Stimulated activated CD4-positive, alpha-beta T cell treated with anti-CD3 and anti-CD28 coated beads, Interleukin-12 subunit alpha, Interleukin-12 subunit beta, amount 100 ng/mL, for 24 hours (primary cell): ENCODE data around the gene OPRM1.
A peak's percentile ranks its signal among the peaks of the same experiment; 100 is the strongest.

Experiments
- DNase-seq, 2 experiments: peaks; one replicate each; pipeline ENCODE4 v3.0.0-alpha.2; 2020; ENCODE audit warnings: low read depth in 2 of 2

The OPRM1 gene

GRCh38 chr6:154202958-154203357 is 163.9 kb downstream of the OPRM1 start:
- DNase-seq = no peak

DNA sequence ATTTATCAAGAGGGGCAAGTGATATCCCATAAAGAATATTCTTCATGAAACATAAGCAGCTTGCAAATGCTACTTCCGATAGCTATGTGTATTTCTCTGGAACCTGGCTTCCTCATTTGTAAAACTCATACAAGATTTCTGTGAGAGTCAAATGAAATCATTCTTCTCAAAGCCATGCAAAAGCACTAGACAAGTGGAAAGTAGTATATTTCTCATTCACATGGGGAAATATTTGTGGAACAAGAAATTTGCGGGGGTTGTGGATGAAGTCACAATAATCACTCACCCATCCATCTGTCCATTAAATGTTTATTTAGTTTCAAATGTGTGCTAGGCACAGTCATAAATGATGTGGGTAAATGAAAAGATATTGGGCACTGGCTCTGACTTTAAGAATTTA is 167.1 kb downstream of the OPRM1 start:
- DNase-seq = no peak

GRCh38 chr6:154206996-154207395 is 168.0 kb downstream of the OPRM1 start:
- DNase-seq = no peak

DNA sequence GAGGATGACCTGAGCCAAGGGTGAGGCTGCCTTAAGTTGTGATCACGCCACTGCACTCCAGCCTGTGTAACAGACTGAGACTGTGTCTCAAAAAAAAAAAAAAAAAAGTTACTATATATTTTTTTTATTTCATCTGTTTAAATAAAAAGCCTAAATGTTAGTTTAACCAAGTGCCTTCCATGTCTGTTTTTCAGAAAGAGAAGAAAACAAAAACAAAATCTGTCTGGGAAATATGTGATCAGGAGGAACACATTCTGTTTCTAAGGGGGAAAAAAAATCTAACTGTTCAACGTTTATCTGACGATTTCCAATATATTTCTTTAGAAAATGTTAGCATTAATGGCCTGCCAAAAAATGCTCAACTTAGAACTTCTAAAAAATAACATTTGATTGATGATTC is 170.5 kb downstream of the OPRM1 start:
- no peak for DNase-seq

DNA sequence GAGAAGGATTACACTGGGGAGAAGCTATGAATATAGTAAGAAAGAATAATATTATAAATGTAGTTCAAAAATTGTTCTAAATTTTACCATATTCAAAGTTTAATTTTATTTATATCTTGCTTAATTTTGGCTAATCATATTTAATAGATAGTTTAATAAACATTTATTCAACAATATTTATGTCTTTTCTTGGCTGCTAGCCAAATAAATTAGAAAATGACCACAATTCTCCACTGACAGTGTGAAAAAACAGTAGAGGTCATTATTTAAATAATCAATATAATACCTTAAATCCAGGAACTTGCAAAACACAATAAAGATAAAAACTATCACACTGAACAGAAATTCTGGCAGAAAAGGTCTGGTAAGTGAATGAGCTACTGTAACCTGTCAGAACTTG is 171.6 kb downstream of the OPRM1 start:
- no peak for DNase-seq

GRCh38 chr6:154213782-154214181 is 174.7 kb downstream of the OPRM1 start:
- no peak for DNase-seq

DNA sequence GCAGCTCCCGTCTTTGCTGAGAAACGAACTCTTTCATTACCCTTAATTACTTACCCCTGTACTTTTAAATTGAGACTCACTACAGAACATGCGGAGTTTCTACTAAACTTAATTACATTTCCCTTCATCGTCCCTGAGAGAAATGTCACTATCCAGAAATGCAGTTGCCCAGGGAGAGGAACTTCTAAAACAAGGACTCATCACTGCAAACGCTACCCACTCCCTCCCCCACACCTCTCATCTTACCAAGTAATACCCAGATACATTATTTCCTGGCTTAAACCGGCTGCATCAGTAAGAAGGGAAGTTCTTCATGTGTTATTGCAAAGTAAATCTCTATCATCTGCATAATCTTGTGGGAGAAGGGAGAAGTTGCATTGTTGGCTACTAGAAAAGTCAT is 179.3 kb downstream of the OPRM1 start:
- no peak for DNase-seq

- DNase-seq = no peak
Observed at GRCh38 chr6:154218787-154219186, 179.7 kb downstream of the OPRM1 start.

- DNase-seq = no peak
Observed at GRCh38 chr6:154219250-154219649, 180.2 kb downstream of the OPRM1 start.

- no peak for DNase-seq
Observed at GRCh38 chr6:154222716-154223115, 183.7 kb downstream of the OPRM1 start.

DNA sequence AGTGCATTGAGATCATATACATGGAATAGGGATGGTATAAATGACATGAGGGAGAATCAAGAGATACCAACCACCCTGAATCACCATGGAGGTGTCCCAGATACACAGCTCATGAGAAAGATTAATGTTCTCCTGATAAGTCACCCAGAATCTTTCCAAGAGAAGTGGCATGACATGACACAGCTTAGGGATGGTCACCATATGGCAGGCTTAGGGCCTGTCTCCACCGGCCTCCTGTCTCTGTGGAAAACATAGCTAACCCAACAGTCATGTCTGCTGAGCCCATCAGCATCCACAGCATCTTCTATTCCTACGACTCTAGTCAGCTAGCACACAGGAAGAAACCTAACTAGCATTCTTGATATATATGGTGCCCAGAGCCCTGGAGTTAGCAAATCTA is 184.3 kb downstream of the OPRM1 start:
- no peak for DNase-seq

- no peak for DNase-seq
Observed at GRCh38 chr6:154226461-154226860, 187.4 kb downstream of the OPRM1 start.

GRCh38 chr6:154227862-154228520 is 189.0 kb downstream of the OPRM1 start:
- DNase-seq = no peak

DNA sequence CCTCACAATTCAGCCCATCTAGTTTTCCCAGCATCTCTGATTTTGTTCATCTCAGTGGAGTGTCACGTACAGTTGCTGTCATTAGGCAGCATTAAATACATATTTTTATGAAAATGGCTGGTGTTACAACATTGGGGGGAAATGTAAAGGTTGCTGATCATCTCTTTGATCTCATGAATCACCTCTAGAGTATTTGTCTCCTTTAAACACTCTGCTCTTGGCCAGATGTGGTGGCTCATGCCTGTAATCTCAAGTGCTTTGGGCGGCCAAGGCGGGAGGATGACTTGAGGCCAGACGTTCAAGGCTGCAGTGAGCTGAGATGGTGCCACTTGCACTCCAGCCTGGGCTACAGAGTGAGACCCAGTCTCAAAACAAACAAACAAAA is 189.5 kb downstream of the OPRM1 start:
- DNase-seq = no peak

DNA sequence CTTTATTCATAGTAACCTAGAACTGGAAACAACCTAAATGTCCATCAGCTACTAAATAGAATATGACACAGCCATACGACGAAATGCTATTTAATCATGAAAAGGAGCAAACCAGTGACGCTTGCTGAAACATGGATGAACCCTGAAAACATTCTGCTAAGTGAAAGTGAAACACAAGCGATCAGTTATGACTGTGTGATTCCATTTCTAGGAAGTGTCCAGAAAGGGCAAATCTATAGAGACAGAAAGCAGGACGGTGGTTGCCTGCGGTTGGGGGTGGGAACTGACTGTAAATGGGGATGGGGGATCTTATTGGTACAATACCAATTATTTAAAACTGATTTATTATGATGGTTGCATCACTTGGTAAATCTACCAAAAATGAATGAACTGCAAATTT is 190.7 kb downstream of the OPRM1 start:
- peak in 1 of 2 experiments; percentile 58 for DNase-seq

GRCh38 chr6:154230393-154230792 is 191.4 kb downstream of the OPRM1 start:
- DNase-seq = no peak

DNA sequence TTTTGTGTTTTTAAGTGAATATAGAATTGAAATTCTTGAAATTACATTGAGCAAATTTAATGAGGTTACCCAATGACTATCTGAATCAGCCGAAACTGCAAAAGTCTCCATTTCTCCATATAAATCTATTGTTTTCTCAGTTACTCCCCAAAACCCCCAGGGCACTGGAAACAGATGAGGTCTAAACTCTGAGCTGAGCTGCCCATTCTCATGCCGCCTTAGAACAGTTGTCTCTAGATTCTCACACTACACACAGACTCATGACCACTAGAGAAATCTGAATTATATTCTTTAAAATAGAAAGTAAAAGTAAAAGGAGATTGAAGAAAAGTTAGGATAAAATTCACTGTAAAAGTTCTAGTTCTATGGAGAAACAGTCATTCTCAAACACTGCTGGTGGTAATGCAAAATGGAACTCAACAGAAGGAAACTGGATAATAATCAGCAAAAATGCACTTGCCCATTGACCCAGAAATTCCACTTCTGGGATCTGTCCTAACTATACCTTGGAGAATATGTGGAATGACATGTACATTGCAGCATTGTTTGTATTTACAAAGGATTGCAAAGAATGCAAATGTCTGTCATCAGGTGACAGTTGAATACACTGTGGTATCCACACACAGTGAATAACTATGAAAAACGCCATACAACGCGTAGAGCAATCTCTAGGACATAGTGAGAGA is 192.0 kb downstream of the OPRM1 start:
- no peak for DNase-seq

GRCh38 chr6:154232013-154232910 is 193.2 kb downstream of the OPRM1 start:
- DNase-seq = no peak

DNA sequence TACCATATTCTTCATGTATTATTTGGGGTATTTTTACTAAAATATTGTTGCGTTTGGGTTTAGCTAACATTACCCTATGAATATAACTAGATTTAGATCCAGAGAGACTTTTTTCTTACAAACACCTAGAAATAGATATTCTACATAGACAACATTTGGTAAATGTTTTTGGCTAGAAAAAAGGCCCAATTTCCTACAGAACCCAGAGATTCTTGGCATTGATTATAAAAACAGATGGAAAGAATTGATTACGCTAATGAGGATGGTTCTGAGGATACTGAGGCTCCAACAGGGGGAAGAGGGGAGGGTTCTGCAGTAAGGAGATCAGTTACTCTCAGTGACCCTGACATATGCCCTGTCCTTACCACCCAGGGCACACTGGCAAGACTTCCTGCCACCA is 194.3 kb downstream of the OPRM1 start:
- no peak for DNase-seq

- no peak for DNase-seq
Observed at GRCh38 chr6:154234019-154234772, 195.2 kb downstream of the OPRM1 start.

- DNase-seq = no peak
Observed at GRCh38 chr6:154236646-154237301, 197.7 kb downstream of the OPRM1 start.
